Kidney (tissue), 14 donors: ENCODE measurements around the gene ZBTB46. TPM values are rescaled to one million over a fixed set of nuclear protein-coding genes. Genes with fewer than 3 reads are reported as not detected.

ENCODE experiments used
- DNase-seq, 5 donors: peaks; one replicate each; pipeline ENCODE4 v3.0.0-alpha.2; 2013 to 2020
- FAIRE-seq: peaks from 2 replicates; lab custom pipeline; 2012; peaks lifted over from hg19 to GRCh38; lab: Jason Lieb, UNC
- H3K27ac ChIP-seq, 2 donors: one replicate each; pipeline ENCODE4 v1.7.0; 2013; ENCODE audit warnings: low read depth in 2 of 2, low read length in 2 of 2, inconsistent platforms in 1 of 2
- H3K27me3 ChIP-seq: one replicate; pipeline ENCODE4 v1.7.1; 2013; ENCODE audit warnings: low read length, inconsistent platforms; ENCODE audit not compliant: control insufficient read depth, insufficient read depth
- H3K36me3 ChIP-seq, 3 donors: one replicate each; pipeline versions ENCODE4 v1.7.0 to v1.7.1; 2013; ENCODE audit warnings: low read length in 3 of 3, control low read depth in 1 of 3, inconsistent platforms in 1 of 3; ENCODE audit not compliant: insufficient read depth in 3 of 3, control insufficient read depth in 2 of 3
- H3K4me1 ChIP-seq, 3 donors: one replicate each; pipeline versions ENCODE4 v1.7.0 to v1.7.1; 2013; ENCODE audit warnings: low read length in 3 of 3, inconsistent platforms in 1 of 3, low read depth in 1 of 3; ENCODE audit not compliant: control insufficient read depth in 2 of 3, insufficient read depth in 2 of 3
- H3K4me3 ChIP-seq, 3 donors: one replicate each; pipeline versions ENCODE4 v1.7.0 to v1.8.1; 2013; ENCODE audit warnings: low read length in 3 of 3, control low read depth in 1 of 3, inconsistent platforms in 1 of 3
- H3K9ac ChIP-seq, 3 donors: one replicate each; pipeline versions ENCODE4 v1.7.0 to v1.7.1; 2013; ENCODE audit warnings: low read length in 3 of 3, control low read depth in 1 of 3, inconsistent platforms in 1 of 3
- H3K9me3 ChIP-seq, 3 donors: one replicate each; pipeline versions ENCODE4 v1.7.0 to v1.7.1; 2013; ENCODE audit warnings: low read length in 3 of 3, control low read depth in 1 of 3, inconsistent platforms in 1 of 3; ENCODE audit not compliant: control insufficient read depth in 2 of 3, insufficient read depth in 1 of 3
- CTCF ChIP-seq: IDR thresholded peaks from 3 replicates; pipeline ENCODE4 v1.5.1; 2012; ENCODE audit warnings: mild to moderate bottlenecking, moderate library complexity, borderline replicate concordance; ENCODE audit not compliant: insufficient read depth; ENCODE audit errors: extremely low read depth
- intact Hi-C: fragments of 100-400 bp; cut with DNase I; formaldehyde crosslinking; loops from one replicate; pipeline ENCODE4 v1.11.1; 2022
- polyA plus RNA-seq: library from polyadenylated mRNA; stranded (reverse); fragments of 350-450 nt; fragmentation: Illumina TruSeq; extraction: RNeasy Lipid Tissue Mini Kit (QIAGEN cat#74804); gene quantifications from one replicate; pipeline ENCODE4 v1.2.3, GENCODE V29; 2014; ENCODE audit warnings: low read depth, low replicate concordance; ENCODE audit not compliant: insufficient read depth
- total RNA-seq: library from RNA; stranded (reverse); fragmentation: NEBNext Ultra II Directional; extraction: Animal tissue kit (Norgen Biotek cat#: 25700); gene quantifications from one replicate; pipeline ENCODE4 v1.2.1, GENCODE V29; 2021
- donor health status: control.
- donor health status: control.
- donor health status: control.
- donor health status: control.
- donor health status: control.
- donor health status: DM: yes; HTN: yes; CAD: no.
- donor health status: Normal renal cell carcinoma (clear cell type).

ZBTB46 gene
- total and polyA plus RNA-seq, 2 donors from 2014 or later = 4.5 to 24.0 TPM

GRCh38 chr20:63808145-63808724 lies 22.8 kb downstream of the ZBTB46 start:
- no peak for DNase-seq
- Histone ChIP-seq H3K4me3 (no peak overlapping the region), H3K9me3 (no peaks in the 10 kb centered on the region), H3K27ac (no peak overlapping the region), H3K36me3 (no peaks in the 10 kb centered on the region), H3K9ac (no peak overlapping the region), H3K4me1 (peaks cover 0 to 6% (median 0%) of the 10 kb centered on the region in 3 donors), H3K27me3 (no peaks in the 10 kb centered on the region)
- intact Hi-C loops = no loop called here
- no peak for TF ChIP-seq CTCF
- no peak for FAIRE-seq

DNA sequence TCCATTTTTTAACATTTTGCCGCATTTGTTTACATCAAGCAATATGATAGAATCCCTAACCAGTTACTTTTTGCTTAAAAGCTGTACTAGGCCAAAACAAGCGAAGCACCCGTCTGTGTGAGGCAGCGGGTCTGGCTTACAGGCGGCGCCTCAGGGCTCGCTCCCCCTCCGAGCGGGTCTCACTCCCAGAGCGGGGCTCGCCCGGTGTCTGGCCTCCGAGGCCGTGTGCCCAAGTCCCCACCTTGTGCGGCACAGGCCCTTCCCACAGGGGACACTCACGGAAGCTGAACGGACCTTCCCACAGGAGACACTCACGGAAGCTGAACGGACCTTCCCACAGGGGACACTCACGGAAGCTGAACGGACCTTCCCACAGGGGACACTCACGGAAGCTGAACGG lies 23.4 kb downstream of the ZBTB46 start:
- Histone ChIP-seq H3K4me1 (peaks cover 0 to 6% (median 0%) of the 10 kb centered on the region in 3 donors), H3K27me3 (no peaks in the 10 kb centered on the region), H3K36me3 (no peaks in the 10 kb centered on the region), H3K9ac (no peak overlapping the region), H3K4me3 (no peak overlapping the region), H3K9me3 (no peaks in the 10 kb centered on the region), H3K27ac (no peak overlapping the region)
- DNase-seq (no peak), FAIRE-seq (no peak)
- TF ChIP-seq CTCF = no peak
- intact Hi-C loops = no loop called here

DNA sequence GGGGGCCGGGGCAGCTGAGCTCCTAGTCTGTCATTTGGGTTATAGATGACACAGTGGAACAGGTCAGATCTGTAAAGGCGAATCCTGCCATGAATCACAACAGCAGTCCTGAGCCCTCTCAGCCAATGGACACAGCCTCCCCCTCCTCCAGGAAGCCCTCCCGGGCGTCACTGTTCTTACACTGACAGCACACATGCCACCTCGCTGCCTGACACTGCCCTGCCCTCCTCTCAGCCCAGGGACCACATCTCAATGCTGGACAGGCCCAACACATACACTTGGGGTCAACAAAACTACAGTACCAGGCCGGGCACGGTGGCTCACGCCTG lies 26.8 kb downstream of the ZBTB46 start:
- H3K27ac ChIP-seq = no peak overlapping the region
- peaks cover 0 to 4% (median 0%) of the 10 kb centered on the region in 3 donors for H3K36me3 ChIP-seq
- no peak overlapping the region for H3K4me3 ChIP-seq
- H3K9me3 ChIP-seq = no peaks in the 10 kb centered on the region
- TF ChIP-seq CTCF = no peak
- no peak for DNase-seq
- no peaks in the 10 kb centered on the region for H3K27me3 ChIP-seq
- FAIRE-seq = no peak
- no peak overlapping the region for H3K9ac ChIP-seq
- peaks cover 0 to 2% (median 0%) of the 10 kb centered on the region in 3 donors for H3K4me1 ChIP-seq
- intact Hi-C loops = no loop called here
